K562 (cell line): ENCODE data around the gene UNC45B. TPM values are rescaled to one million over a fixed set of nuclear protein-coding genes. Genes with fewer than 3 reads are reported as not detected.

ENCODE experiments used
- CHD4 ChIP-seq: fragments of 200-600 bp; sonication (generic); IDR thresholded peaks from 3 replicates; pipeline ENCODE4 v1.6.1; 2012; ENCODE audit warnings: low read depth, mild to moderate bottlenecking, mixed read lengths, low read length, inconsistent platforms; ENCODE audit not compliant: insufficient read depth, insufficient replicate concordance, poor library complexity, severe bottlenecking
- ELF1 ChIP-seq: fragments of 200-800 bp; sonication (Bioruptor generic); IDR thresholded peaks from 2 replicates; pipeline ENCODE4 v1.6.1; 2016; ENCODE audit warnings: missing genetic modification characterization, missing compliant biosample characterization
- FOSL1 ChIP-seq: fragments of 200-800 bp; sonication (Bioruptor generic); conservative IDR thresholded peaks from 2 replicates; pipeline ENCODE4 v1.6.1; 2016; ENCODE audit warnings: missing genetic modification characterization, missing compliant biosample characterization
- MXD1 ChIP-seq: fragments of 250-450 bp; sonication (Bioruptor Pico); IDR thresholded peaks from 2 replicates; pipeline ENCODE4 v1.8.0; 2021; ENCODE audit warnings: borderline replicate concordance, mild to moderate bottlenecking, moderate library complexity; ENCODE audit not compliant: poor library complexity, severe bottlenecking
- MYBL2 ChIP-seq, 2 experiments: fragments of 450-650 bp in 1 of 2; sonication (generic) in 1 of 2; formaldehyde crosslinking in 1 of 2; IDR thresholded peaks; 2 replicates each; pipeline versions ENCODE4 v1.6.1 to v1.8.1; 2017 to 2022; ENCODE audit warnings: borderline replicate concordance in 1 of 2, inconsistent platforms in 1 of 2, low read depth in 1 of 2, mild to moderate bottlenecking in 1 of 2, missing genetic modification reagents in 1 of 2, moderate library complexity in 1 of 2
- NFIC ChIP-seq: fragments of 450-650 bp; IDR thresholded peaks from 2 replicates; pipeline ENCODE4 v1.6.1; 2017; ENCODE audit warnings: mild to moderate bottlenecking, inconsistent platforms
- NFIX ChIP-seq: fragments of 250-450 bp; sonication (Bioruptor Pico); IDR thresholded peaks from 2 replicates; pipeline ENCODE4 v1.4.0; 2020; ENCODE audit warnings: low read depth, mild to moderate bottlenecking, moderate library complexity
- NFYB ChIP-seq: IDR thresholded peaks from 2 replicates; pipeline ENCODE4 v1.6.1; 2011; ENCODE audit warnings: mild to moderate bottlenecking, moderate library complexity; ENCODE audit not compliant: insufficient read length; ENCODE audit errors: extremely low read depth
- POLR2AphosphoS2 ChIP-seq: IDR thresholded peaks from 2 replicates; pipeline ENCODE4 v1.6.1; 2012; ENCODE audit warnings: low read length, improper control_type of control experiment
- POU5F1 ChIP-seq: fragments of 150-350 bp; IDR thresholded peaks from 2 replicates; pipeline ENCODE4 v1.6.1; 2014; ENCODE audit warnings: borderline replicate concordance, low read length, low read depth, mild to moderate bottlenecking; ENCODE audit not compliant: partially characterized antibody
- RAD51 ChIP-seq: fragments of 450-650 bp; IDR thresholded peaks from 2 replicates; pipeline ENCODE4 v1.7.1; 2016; ENCODE audit warnings: low read depth, mild to moderate bottlenecking, borderline replicate concordance
- ZEB2 ChIP-seq: fragments of 450-650 bp; IDR thresholded peaks from 2 replicates; pipeline ENCODE4 v1.6.1; 2016
- ZNF175 ChIP-seq: fragments of 200-800 bp; sonication (Bioruptor generic); IDR thresholded peaks from 2 replicates; pipeline ENCODE4 v1.6.1; 2016; ENCODE audit warnings: low read depth, mild to moderate bottlenecking, missing genetic modification characterization, missing compliant biosample characterization
- ZNF277 ChIP-seq: fragments of 250-450 bp; sonication (Bioruptor Pico); IDR thresholded peaks from 2 replicates; pipeline ENCODE4 v1.8.0; 2022; ENCODE audit warnings: inconsistent platforms, mild to moderate bottlenecking, moderate library complexity, borderline replicate concordance
- ZNF408 ChIP-seq: fragments of 250-450 bp; sonication (Bioruptor Pico); IDR thresholded peaks from 2 replicates; pipeline ENCODE4 v1.4.0; 2020; ENCODE audit warnings: low read depth, mild to moderate bottlenecking, moderate library complexity
- ZNF717 ChIP-seq: fragments of 250-450 bp; sonication (Bioruptor Pico); IDR thresholded peaks from 2 replicates; pipeline ENCODE4 v1.5.0; 2021
- polyA plus RNA-seq, 8 experiments: library from polyadenylated mRNA; depleted of rRNA in 4 of 8; stranded (reverse) in 5 of 8; unstranded in 3 of 8; fragments of >200 nt; fragmentation: Nextera tagmentation in 2 of 8; fragmentation: Illumina TruSeq in 1 of 8; extraction: Ambion mirVana in 2 of 8; extraction: Trizol in 1 of 8; gene quantifications; 2 replicates each; pipeline versions ENCODE4 v1.2.1 to v1.2.3, GENCODE V29; 2011 to 2014; ENCODE audit warnings: inconsistent platforms in 1 of 8, missing spikeins in 1 of 8
- total RNA-seq, 7 experiments: library from RNA; depleted of rRNA in 6 of 7; stranded (reverse); fragments of >200 nt in 6 of 7; fragmentation: Illumina TruSeq in 2 of 7; extraction: Trizol in 2 of 7; gene quantifications; 2 replicates each; pipeline versions ENCODE4 v1.2.1 to v1.2.3, GENCODE V29; 2011 to 2021; ENCODE audit warnings: low replicate concordance in 1 of 7
- TF ChIP-seq, protein P1 (sequence below), 2 experiments: IDR thresholded peaks in 1 of 2; conservative IDR thresholded peaks in 1 of 2; 2 replicates each; pipeline ENCODE4 v1.6.1; 2016; ENCODE audit warnings: low read depth in 2 of 2, mild to moderate bottlenecking in 1 of 2, missing compliant biosample characterization in 1 of 2, missing genetic modification characterization in 1 of 2, moderate library complexity in 1 of 2
- TF ChIP-seq, protein P2 (sequence below), 3 experiments: IDR thresholded peaks in 2 of 3; conservative IDR thresholded peaks in 1 of 3; 2 replicates each; pipeline ENCODE4 v1.5.1; 2011 to 2012; ENCODE audit warnings: low read length in 3 of 3, mild to moderate bottlenecking in 3 of 3, control low read depth in 2 of 3, improper control_type of control experiment in 1 of 3, inconsistent platforms in 1 of 3, low read depth in 1 of 3, mixed read lengths in 1 of 3, moderate library complexity in 1 of 3; ENCODE audit not compliant: insufficient read depth in 2 of 3
- TF ChIP-seq, protein P3 (sequence below): fragments of 250-450 bp; sonication (Bioruptor Pico); IDR thresholded peaks from 2 replicates; pipeline ENCODE4 v1.8.0; 2022; ENCODE audit warnings: moderate library complexity, mild to moderate bottlenecking, inconsistent platforms

UNC45B gene
- total and polyA plus RNA-seq, 9 of the 15 experiments (the other 6 are each of a cell fraction or from before 2014, with no cell fraction given) = not detected

GRCh38 chr17:35119370-35120165, 28.0 kb upstream of the UNC45B start, which contains the start of gene RAD51D (continued):
- TF ChIP-seq, protein P1, sequence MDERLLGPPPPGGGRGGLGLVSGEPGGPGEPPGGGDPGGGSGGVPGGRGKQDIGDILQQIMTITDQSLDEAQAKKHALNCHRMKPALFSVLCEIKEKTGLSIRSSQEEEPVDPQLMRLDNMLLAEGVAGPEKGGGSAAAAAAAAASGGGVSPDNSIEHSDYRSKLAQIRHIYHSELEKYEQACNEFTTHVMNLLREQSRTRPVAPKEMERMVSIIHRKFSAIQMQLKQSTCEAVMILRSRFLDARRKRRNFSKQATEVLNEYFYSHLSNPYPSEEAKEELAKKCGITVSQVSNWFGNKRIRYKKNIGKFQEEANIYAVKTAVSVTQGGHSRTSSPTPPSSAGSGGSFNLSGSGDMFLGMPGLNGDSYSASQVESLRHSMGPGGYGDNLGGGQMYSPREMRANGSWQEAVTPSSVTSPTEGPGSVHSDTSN (CRISPR knock-in tag; IDR thresholded peaks at IDR 0.05; ENCODE audit: low read depth) = no peak
- TF ChIP-seq, protein P1 (tag; conservative IDR thresholded peaks at IDR 0.05; ENCODE audit: low read depth) = no peak
- no peak for TF ChIP-seq CHD4
- peak; percentile 88 for TF ChIP-seq RAD51
- no peak for TF ChIP-seq POLR2AphosphoS2
- 0 out of 2 replicates have a peak, but pooled peaks have one; percentile 46 for TF ChIP-seq NFIC
- no peak for TF ChIP-seq ZNF175 (CRISPR knock-in tag)
- no peak for TF ChIP-seq MYBL2 (IDR thresholded peaks at IDR 0.05; ENCODE audit: low read depth)
- TF ChIP-seq MYBL2 (CRISPR knock-in tag; IDR thresholded peaks at IDR 0.05; ENCODE audit: borderline replicate concordance) = no peak
- no peak for TF ChIP-seq FOSL1 (tag)
- no peak for TF ChIP-seq ZNF717 (CRISPR knock-in tag)
- no peak for TF ChIP-seq NFIX (CRISPR knock-in tag)
- no peak for TF ChIP-seq ZNF277
- TF ChIP-seq, protein P2, sequence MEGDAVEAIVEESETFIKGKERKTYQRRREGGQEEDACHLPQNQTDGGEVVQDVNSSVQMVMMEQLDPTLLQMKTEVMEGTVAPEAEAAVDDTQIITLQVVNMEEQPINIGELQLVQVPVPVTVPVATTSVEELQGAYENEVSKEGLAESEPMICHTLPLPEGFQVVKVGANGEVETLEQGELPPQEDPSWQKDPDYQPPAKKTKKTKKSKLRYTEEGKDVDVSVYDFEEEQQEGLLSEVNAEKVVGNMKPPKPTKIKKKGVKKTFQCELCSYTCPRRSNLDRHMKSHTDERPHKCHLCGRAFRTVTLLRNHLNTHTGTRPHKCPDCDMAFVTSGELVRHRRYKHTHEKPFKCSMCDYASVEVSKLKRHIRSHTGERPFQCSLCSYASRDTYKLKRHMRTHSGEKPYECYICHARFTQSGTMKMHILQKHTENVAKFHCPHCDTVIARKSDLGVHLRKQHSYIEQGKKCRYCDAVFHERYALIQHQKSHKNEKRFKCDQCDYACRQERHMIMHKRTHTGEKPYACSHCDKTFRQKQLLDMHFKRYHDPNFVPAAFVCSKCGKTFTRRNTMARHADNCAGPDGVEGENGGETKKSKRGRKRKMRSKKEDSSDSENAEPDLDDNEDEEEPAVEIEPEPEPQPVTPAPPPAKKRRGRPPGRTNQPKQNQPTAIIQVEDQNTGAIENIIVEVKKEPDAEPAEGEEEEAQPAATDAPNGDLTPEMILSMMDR (IDR thresholded peaks at IDR 0.05 in 2 of 3, conservative IDR thresholded peaks at IDR 0.05 in 1 of 3; ENCODE audit: insufficient read depth in 2 of 3, low read depth in 1 of 3, low read length in 3 of 3) = peak; percentile 86 to 97 (median 92)
- TF ChIP-seq, protein P3, sequence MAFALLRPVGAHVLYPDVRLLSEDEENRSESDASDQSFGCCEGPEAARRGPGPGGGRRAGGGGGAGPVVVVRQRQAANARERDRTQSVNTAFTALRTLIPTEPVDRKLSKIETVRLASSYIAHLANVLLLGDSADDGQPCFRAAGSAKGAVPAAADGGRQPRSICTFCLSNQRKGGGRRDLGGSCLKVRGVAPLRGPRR = no peak
- no peak for TF ChIP-seq POU5F1
- TF ChIP-seq NFYB = no peak
- TF ChIP-seq MXD1 (CRISPR knock-in tag) = peak; percentile 54
- no peak for TF ChIP-seq ZNF408
- TF ChIP-seq ZEB2 = no peak
- peak; percentile 100 for TF ChIP-seq ELF1 (tag)
